HepG2 (cell line): ENCODE data around the gene UNC13D. TPM values are rescaled to one million over a fixed set of nuclear protein-coding genes. Genes with fewer than 3 reads are reported as not detected.

ENCODE experiments used
- AHR ChIP-seq: IDR thresholded peaks from 2 replicates; pipeline ENCODE4 v1.6.1; 2018; ENCODE audit warnings: missing genetic modification reagents, missing compliant biosample characterization
- ETV6 ChIP-seq: sonication (generic); formaldehyde crosslinking; conservative IDR thresholded peaks from 2 replicates; pipeline ENCODE4 v1.4.0; 2020; ENCODE audit warnings: missing genetic modification reagents
- KAT7 ChIP-seq: IDR thresholded peaks from 2 replicates; pipeline ENCODE4 v1.6.1; 2018; ENCODE audit warnings: borderline replicate concordance, missing compliant biosample characterization
- NFKB2 ChIP-seq: sonication (generic); formaldehyde crosslinking; IDR thresholded peaks from 2 replicates; pipeline ENCODE4 v1.4.0; 2020; ENCODE audit warnings: missing genetic modification reagents, borderline replicate concordance
- ZC3H4 ChIP-seq: sonication (generic); formaldehyde crosslinking; IDR thresholded peaks from 2 replicates; pipeline ENCODE4 v1.4.0; 2020; ENCODE audit warnings: missing genetic modification reagents, borderline replicate concordance
- ZMYM3 ChIP-seq: sonication (generic); formaldehyde crosslinking; IDR thresholded peaks from 2 replicates; pipeline ENCODE4 v1.5.1; 2020; ENCODE audit warnings: mild to moderate bottlenecking, missing genetic modification reagents
- ZNF121 ChIP-seq: sonication (generic); formaldehyde crosslinking; IDR thresholded peaks from 2 replicates; pipeline ENCODE4 v1.5.0; 2020; ENCODE audit warnings: mild to moderate bottlenecking, missing genetic modification reagents
- ZNF414 ChIP-seq: sonication (generic); formaldehyde crosslinking; IDR thresholded peaks from 2 replicates; pipeline ENCODE4 v1.5.0; 2020; ENCODE audit warnings: missing genetic modification reagents
- ZNF430 ChIP-seq: sonication (generic); formaldehyde crosslinking; IDR thresholded peaks from 2 replicates; pipeline ENCODE4 v1.9.0; 2021; ENCODE audit warnings: mild to moderate bottlenecking, missing genetic modification reagents
- ZNF44 ChIP-seq: sonication (generic); formaldehyde crosslinking; IDR thresholded peaks from 2 replicates; pipeline ENCODE4 v1.5.1; 2020; ENCODE audit warnings: mild to moderate bottlenecking, missing genetic modification reagents
- ZNF501 ChIP-seq: sonication (generic); formaldehyde crosslinking; IDR thresholded peaks from 2 replicates; pipeline ENCODE4 v1.5.1; 2020; ENCODE audit warnings: mild to moderate bottlenecking, moderate library complexity, missing genetic modification reagents
- ZNF605 ChIP-seq: sonication (generic); formaldehyde crosslinking; IDR thresholded peaks from 2 replicates; pipeline ENCODE4 v1.8.0; 2022; ENCODE audit warnings: mild to moderate bottlenecking, missing genetic modification reagents
- ZNF710 ChIP-seq: sonication (generic); formaldehyde crosslinking; IDR thresholded peaks from 2 replicates; pipeline ENCODE4 v1.5.0; 2020; ENCODE audit warnings: mild to moderate bottlenecking, missing genetic modification reagents, borderline replicate concordance
- ZXDC ChIP-seq: sonication (generic); formaldehyde crosslinking; IDR thresholded peaks from 2 replicates; pipeline ENCODE4 v1.5.0; 2020; ENCODE audit warnings: mild to moderate bottlenecking, missing genetic modification reagents
- polyA plus RNA-seq, 8 experiments: library from polyadenylated mRNA; depleted of rRNA in 3 of 8; stranded (reverse) in 7 of 8; unstranded in 1 of 8; fragments of >200 nt; fragmentation: Illumina TruSeq in 4 of 8; extraction: Trizol in 4 of 8; gene quantifications; 2 replicates each; pipeline versions ENCODE4 v1.2.1 to v1.2.3, GENCODE V29; 2011 to 2016; ENCODE audit warnings: low read depth in 4 of 8, missing spikeins in 1 of 8, mixed read lengths in 1 of 8; ENCODE audit not compliant: insufficient read depth in 1 of 8
- total RNA-seq, 5 experiments: library from RNA; depleted of rRNA; stranded (reverse); fragments of >200 nt; fragmentation: Illumina TruSeq; extraction: Trizol; gene quantifications; 2 replicates each; pipeline ENCODE4 v1.2.3, GENCODE V29; 2016; ENCODE audit warnings: low read depth in 1 of 5
- TF ChIP-seq, protein P1 (sequence below): sonication (generic); formaldehyde crosslinking; IDR thresholded peaks from 2 replicates; pipeline ENCODE4 v1.4.0; 2020; ENCODE audit warnings: missing genetic modification reagents
- TF ChIP-seq, protein P2 (sequence below): conservative IDR thresholded peaks from 2 replicates; pipeline ENCODE4 v1.6.1; 2018; ENCODE audit warnings: missing genetic modification reagents
- TF ChIP-seq, protein P3 (sequence below): sonication (generic); formaldehyde crosslinking; IDR thresholded peaks from 2 replicates; pipeline ENCODE4 v1.5.0; 2020; ENCODE audit warnings: mild to moderate bottlenecking, missing genetic modification reagents
- TF ChIP-seq, protein P4 (sequence below): sonication (generic); formaldehyde crosslinking; IDR thresholded peaks from 2 replicates; pipeline ENCODE4 v1.5.1; 2020; ENCODE audit warnings: missing genetic modification reagents, mild to moderate bottlenecking, borderline replicate concordance

The UNC13D gene
- total and polyA plus RNA-seq, 2 of the 13 experiments (the other 11 are each of a cell fraction or from before 2014, with no cell fraction given) = 29.7 to 42.7 TPM

DNA sequence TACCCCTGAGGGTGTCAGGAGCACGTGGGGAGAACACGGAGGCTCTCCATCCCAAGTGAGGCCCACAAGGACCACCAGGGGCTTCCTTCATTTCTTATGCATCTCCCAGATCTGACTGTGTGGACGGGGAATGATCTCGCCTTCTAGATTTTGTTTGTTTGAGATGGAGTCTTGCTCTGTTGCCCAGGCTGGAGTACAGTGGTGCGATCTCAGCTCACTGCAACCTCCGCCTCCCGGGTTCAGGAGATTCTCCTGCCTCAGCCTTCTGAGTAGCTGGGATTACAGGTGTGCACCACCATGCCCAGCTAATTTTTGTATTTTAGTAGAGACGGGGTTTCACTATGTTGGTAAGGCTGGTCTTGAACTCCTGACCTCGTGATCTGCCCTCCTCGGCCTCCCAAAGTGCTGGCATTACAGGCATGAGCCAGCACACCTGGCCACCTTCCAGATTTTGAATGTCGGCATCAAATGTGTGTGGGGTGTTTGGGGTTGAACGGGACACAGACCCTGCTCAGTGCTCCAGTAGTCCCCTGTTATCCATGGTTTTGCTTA lies 24.6 kb upstream of the UNC13D start (continued):
- TF ChIP-seq ZXDC (CRISPR knock-in tag) (peak; percentile 69; the same call in 1 of the 2 replicates), NFKB2 (CRISPR knock-in tag) (peak; percentile 44; the same call in 1 of the 2 replicates), ZNF501 (0 out of 2 replicates have a peak, but pooled peaks have one; percentile 26), ETV6 (CRISPR knock-in tag) (peak; percentile 20; the same call in 1 of the 2 replicates), ZC3H4 (CRISPR knock-in tag) (peak; percentile 4; the same call in 1 of the 2 replicates), AHR (0 out of 2 replicates have a peak, but pooled peaks have one; percentile 54), ZNF121 (peak; percentile 97), ZMYM3 (CRISPR knock-in tag) (peak; percentile 58; the same call in 1 of the 2 replicates), ZNF414 (peak; percentile 48; the same call in 1 of the 2 replicates), ZNF605 (CRISPR knock-in tag) (0 out of 2 replicates have a peak, but pooled peaks have one; percentile 19), KAT7 (CRISPR knock-in tag) (peak; percentile 14; the same call in 1 of the 2 replicates), ZNF430 (CRISPR knock-in tag) (peak; percentile 56; the same call in 1 of the 2 replicates), ZNF710 (CRISPR knock-in tag) (peak; percentile 22; the same call in 1 of the 2 replicates), ZNF44 (CRISPR knock-in tag) (0 out of 2 replicates have a peak, but pooled peaks have one; percentile 48)
- TF ChIP-seq, protein P1, sequence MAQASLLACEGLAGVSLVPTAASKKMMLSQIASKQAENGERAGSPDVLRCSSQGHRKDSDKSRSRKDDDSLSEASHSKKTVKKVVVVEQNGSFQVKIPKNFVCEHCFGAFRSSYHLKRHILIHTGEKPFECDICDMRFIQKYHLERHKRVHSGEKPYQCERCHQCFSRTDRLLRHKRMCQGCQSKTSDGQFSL (CRISPR knock-in tag) = 0 out of 2 replicates have a peak, but pooled peaks have one; percentile 13
- TF ChIP-seq, protein P2, sequence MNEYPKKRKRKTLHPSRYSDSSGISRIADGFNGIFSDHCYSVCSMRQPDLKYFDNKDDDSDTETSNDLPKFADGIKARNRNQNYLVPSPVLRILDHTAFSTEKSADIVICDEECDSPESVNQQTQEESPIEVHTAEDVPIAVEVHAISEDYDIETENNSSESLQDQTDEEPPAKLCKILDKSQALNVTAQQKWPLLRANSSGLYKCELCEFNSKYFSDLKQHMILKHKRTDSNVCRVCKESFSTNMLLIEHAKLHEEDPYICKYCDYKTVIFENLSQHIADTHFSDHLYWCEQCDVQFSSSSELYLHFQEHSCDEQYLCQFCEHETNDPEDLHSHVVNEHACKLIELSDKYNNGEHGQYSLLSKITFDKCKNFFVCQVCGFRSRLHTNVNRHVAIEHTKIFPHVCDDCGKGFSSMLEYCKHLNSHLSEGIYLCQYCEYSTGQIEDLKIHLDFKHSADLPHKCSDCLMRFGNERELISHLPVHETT (CRISPR knock-in tag) = peak; percentile 62; the same call in 1 of the 2 replicates
- TF ChIP-seq, protein P3, sequence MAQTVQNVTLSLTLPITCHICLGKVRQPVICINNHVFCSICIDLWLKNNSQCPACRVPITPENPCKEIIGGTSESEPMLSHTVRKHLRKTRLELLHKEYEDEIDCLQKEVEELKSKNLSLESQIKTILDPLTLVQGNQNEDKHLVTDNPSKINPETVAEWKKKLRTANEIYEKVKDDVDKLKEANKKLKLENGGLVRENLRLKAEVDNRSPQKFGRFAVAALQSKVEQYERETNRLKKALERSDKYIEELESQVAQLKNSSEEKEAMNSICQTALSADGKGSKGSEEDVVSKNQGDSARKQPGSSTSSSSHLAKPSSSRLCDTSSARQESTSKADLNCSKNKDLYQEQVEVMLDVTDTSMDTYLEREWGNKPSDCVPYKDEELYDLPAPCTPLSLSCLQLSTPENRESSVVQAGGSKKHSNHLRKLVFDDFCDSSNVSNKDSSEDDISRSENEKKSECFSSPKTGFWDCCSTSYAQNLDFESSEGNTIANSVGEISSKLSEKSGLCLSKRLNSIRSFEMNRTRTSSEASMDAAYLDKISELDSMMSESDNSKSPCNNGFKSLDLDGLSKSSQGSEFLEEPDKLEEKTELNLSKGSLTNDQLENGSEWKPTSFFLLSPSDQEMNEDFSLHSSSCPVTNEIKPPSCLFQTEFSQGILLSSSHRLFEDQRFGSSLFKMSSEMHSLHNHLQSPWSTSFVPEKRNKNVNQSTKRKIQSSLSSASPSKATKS (CRISPR knock-in tag) = 0 out of 2 replicates have a peak, but pooled peaks have one; percentile 40
- TF ChIP-seq, protein P4, sequence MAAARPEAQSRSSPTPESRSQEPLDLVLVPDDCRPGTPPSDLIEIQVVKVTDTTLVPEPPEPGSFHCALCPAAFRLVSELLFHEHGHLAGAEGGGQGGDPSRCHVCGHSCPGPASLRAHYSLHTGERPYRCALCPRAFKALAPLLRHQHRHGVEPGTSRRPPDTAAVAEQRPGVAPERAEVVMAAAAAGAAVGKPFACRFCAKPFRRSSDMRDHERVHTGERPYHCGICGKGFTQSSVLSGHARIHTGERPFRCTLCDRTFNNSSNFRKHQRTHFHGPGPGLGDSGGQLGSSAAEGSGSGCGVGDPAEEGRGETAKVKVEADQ (CRISPR knock-in tag) = 0 out of 2 replicates have a peak, but pooled peaks have one; percentile 12
